Measurements from ENCODE around the gene CACNA1E. TPM values are rescaled to one million over a fixed set of nuclear protein-coding genes. Genes with fewer than 3 reads are reported as not detected.

The CACNA1E gene
- total and polyA plus RNA-seq, 2 experiments from 2014 or later, result 1.1 to 1.7 TPM

- Histone ChIP-seq H3K27ac (no peak overlapping the region), H3K4me3 (no peak overlapping the region), H3K4me1 (ENCODE audit: insufficient read depth) (no peaks in the 10 kb centered on the region), H3K9me3 (ENCODE audit: low read depth) (no peaks in the 10 kb centered on the region), H3K27me3 (peaks cover 1% of the 10 kb centered on the region), H4K20me1 (ENCODE audit: insufficient read depth, poor library complexity, severe bottlenecking) (no peaks in the 10 kb centered on the region), H2AFZ (no peak overlapping the region), H3K9me2 (replicated peaks; ENCODE audit: insufficient read depth) (no peaks in the 10 kb centered on the region), H3K4me2 (no peak overlapping the region), H3K36me3 (replicated peaks; ENCODE audit: insufficient read depth, low read depth) (no peaks in the 10 kb centered on the region), H3K79me2 (no peaks in the 10 kb centered on the region)
- TF ChIP-seq CTCF (IDR thresholded peaks at IDR 0.05; ENCODE audit: poor library complexity), result no peak
- TF ChIP-seq EZH2phosphoT487 (IDR thresholded peaks at IDR 0.05; ENCODE audit: low read depth, severe bottlenecking, unreplicated experiment), result no peak
- TF ChIP-seq EZH2 (IDR thresholded peaks at IDR 0.05; ENCODE audit: borderline replicate concordance), result no peak
- DNase-seq (ENCODE audit: low spot score), result no peak
- WGBS (ENCODE audit: low lambda C conversion rate, missing lambda C conversion rate), result 77% methylated on average over 4 of the region's 4 CpGs
These were observed 7.7 kb upstream of the CACNA1E start for GRCh38 chr1:181475580-181475979.

DNA sequence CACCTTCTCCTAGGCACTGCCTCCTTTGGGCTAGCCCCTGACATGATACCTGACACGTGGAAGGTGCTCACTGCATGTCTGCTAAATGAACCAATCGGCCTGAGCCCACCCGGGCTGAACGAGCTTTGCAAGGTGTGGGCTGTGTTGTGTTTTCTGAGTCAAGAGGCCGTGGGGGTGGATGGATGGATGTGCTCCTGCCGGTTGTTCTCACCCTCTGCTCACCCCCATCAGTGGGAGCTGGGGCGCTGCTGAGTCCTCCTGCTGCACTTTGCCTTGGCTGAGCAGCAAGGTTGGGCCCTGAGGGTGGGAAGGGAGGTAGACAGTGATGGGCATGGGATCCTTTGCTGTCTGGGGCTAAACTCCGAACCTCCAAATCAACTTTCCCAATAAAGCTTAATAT is 6.7 kb upstream of the CACNA1E start:
- H3K9me3 ChIP-seq (ENCODE audit: low read depth), result no peaks in the 10 kb centered on the region
- no peaks in the 10 kb centered on the region for H3K4me1 ChIP-seq (ENCODE audit: insufficient read depth)
- no peak for DNase-seq (ENCODE audit: low spot score)
- no peaks in the 10 kb centered on the region for H4K20me1 ChIP-seq (ENCODE audit: insufficient read depth, poor library complexity, severe bottlenecking)
- H3K79me2 ChIP-seq, result no peaks in the 10 kb centered on the region
- H3K36me3 ChIP-seq (replicated peaks; ENCODE audit: insufficient read depth, low read depth), result no peaks in the 10 kb centered on the region
- TF ChIP-seq EZH2phosphoT487 (IDR thresholded peaks at IDR 0.05; ENCODE audit: low read depth, severe bottlenecking, unreplicated experiment), result no peak
- TF ChIP-seq EZH2 (IDR thresholded peaks at IDR 0.05; ENCODE audit: borderline replicate concordance), result no peak
- no peak for TF ChIP-seq CTCF (IDR thresholded peaks at IDR 0.05; ENCODE audit: poor library complexity)
- WGBS (ENCODE audit: low lambda C conversion rate, missing lambda C conversion rate), result 74% methylated on average over 8 of the region's 8 CpGs
- H3K9me2 ChIP-seq (replicated peaks; ENCODE audit: insufficient read depth), result no peaks in the 10 kb centered on the region
- no peak overlapping the region for H3K4me2 ChIP-seq
- H3K27ac ChIP-seq, result no peak overlapping the region
- H3K4me3 ChIP-seq, result no peak overlapping the region
- peaks cover 11% of the 10 kb centered on the region for H3K27me3 ChIP-seq
- no peak overlapping the region for H2AFZ ChIP-seq

GRCh38 chr1:181478306-181478705 is 5.0 kb upstream of the CACNA1E start:
- H3K79me2 ChIP-seq, result no peaks in the 10 kb centered on the region
- H4K20me1 ChIP-seq (ENCODE audit: insufficient read depth, poor library complexity, severe bottlenecking), result no peaks in the 10 kb centered on the region
- H3K9me2 ChIP-seq (replicated peaks; ENCODE audit: insufficient read depth), result no peaks in the 10 kb centered on the region
- no peaks in the 10 kb centered on the region for H3K4me1 ChIP-seq (ENCODE audit: insufficient read depth)
- WGBS (ENCODE audit: low lambda C conversion rate, missing lambda C conversion rate), result 75% methylated on average over 2 of the region's 2 CpGs
- H3K4me3 ChIP-seq, result no peak overlapping the region
- no peak overlapping the region for H2AFZ ChIP-seq
- no peaks in the 10 kb centered on the region for H3K9me3 ChIP-seq (ENCODE audit: low read depth)
- no peak for DNase-seq (ENCODE audit: low spot score)
- H3K27ac ChIP-seq, result no peak overlapping the region
- H3K36me3 ChIP-seq (replicated peaks; ENCODE audit: insufficient read depth, low read depth), result no peaks in the 10 kb centered on the region
- H3K27me3 ChIP-seq, result peaks cover 25% of the 10 kb centered on the region
- TF ChIP-seq EZH2 (IDR thresholded peaks at IDR 0.05; ENCODE audit: borderline replicate concordance) (no peak), CTCF (IDR thresholded peaks at IDR 0.05; ENCODE audit: poor library complexity) (no peak), EZH2phosphoT487 (IDR thresholded peaks at IDR 0.05; ENCODE audit: low read depth, severe bottlenecking, unreplicated experiment) (no peak)
- no peak overlapping the region for H3K4me2 ChIP-seq

Measured in hepatocyte (in vitro differentiated cells).